ENCODE measurements around the gene CSAG3. TPM values are rescaled to one million over a fixed set of nuclear protein-coding genes. Genes with fewer than 3 reads are reported as not detected.

The CSAG3 gene
- total RNA-seq: not detected in 2 replicates

DNA sequence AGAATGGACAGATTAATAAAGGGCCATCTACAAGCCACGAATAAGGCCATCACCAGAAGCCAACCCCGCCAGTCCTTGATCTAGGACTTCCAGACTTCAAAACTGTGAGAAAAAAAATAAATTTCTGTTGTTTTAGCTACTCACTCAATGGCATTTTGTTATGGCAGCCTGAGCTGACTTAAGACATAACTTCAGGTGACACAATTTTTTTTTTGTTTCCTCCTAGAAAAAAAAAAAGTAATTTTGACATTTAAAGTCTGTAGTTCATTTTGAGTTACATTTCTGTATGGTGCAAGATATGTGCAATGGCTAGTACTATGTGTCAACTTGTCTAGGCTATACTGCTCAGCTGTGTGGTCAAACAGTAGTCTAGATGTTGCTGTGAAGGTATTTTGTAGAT is at the start of gene CSAG3:
Gene CSAG3, plus strand, starts transcription at position 301 of the 400 bp plus-strand sequence.

DNA sequence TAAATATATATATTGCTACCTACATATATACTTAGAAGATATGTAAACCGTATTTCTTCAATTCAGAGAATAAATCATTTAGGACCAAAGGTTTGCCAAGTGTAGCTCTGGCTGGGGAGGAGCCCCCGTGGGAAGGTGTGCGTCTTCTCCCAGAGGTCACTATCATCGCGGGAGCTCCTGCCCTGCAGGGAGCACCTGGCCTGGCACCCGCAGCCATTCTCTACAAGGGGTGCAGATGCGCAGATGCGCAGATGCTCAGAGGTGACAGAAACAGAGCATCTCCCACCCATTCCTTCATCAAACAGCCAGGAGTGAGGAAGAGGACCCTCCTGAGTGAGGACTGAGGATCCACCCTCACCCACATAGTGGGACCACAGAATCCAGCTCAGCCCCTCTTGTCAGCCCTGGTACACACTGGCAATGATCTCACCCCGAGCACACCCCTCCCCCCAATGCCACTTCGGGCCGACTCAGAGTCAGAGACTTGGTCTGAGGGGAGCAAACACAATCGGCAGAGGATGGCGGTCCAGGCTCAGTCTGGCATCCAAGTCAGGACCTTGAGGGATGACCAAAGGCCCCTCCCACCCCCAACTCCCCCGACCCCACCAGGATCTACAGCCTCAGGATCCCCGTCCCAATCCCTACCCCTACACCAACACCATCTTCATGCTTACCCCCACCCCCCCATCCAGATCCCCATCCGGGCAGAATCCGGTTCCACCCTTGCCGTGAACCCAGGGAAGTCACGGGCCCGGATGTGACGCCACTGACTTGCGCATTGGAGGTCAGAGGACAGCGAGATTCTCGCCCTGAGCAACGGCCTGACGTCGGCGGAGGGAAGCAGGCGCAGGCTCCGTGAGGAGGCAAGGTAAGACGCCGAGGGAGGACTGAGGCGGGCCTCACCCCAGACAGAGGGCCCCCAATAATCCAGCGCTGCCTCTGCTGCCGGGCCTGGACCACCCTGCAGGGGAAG is 44.9 kb upstream of the CSAG3 start, which contains the start of gene MAGEA2B:
Gene MAGEA2B, plus strand, starts transcription at position 814 of the 973 bp plus-strand sequence. CDS start 2,479 bp downstream, outside the sequence.

DNA sequence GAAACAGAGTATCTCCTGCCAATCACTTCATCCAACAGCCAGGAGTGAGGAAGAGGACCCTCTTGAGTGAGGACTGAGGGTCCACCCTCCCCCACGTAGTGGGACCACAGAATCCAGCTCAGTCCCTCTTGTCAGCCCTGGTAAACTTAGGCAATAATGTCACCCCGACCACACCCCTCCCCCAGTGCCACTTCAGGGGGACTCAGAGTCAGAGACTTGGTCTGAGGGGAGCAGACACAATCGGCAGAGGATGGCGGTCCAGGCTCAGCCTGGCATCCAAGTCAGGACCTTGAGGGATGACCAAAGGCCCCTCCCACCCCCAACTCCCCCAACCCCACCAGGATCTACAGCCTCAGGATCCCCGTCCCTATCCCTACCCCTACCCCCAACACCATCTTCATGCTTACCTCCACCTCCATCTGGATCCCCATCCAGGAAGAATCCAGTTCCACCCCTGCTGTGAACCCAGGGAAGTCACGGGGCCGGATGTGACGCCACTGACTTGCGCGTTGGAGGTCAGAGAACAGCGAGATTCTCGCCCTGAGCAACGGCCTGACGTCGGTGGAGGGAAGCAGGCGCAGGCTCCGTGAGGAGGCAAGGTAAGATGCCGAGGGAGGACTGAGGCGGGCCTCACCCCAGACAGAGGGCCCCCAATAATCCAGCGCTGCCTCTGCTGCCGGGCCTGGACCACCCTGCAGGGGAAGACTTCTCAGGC is 25.6 kb upstream of the CSAG3 start, which contains the start of the genes CSAG1 and MAGEA12:
Gene CSAG1, minus strand, starts transcription at position 461 of the 715 bp plus-strand sequence. CDS start 1,261 bp downstream, outside the sequence.
Gene MAGEA12, plus strand, starts transcription at position 497 of the 715 bp plus-strand sequence. CDS start 2,405 bp downstream, outside the sequence.

DNA sequence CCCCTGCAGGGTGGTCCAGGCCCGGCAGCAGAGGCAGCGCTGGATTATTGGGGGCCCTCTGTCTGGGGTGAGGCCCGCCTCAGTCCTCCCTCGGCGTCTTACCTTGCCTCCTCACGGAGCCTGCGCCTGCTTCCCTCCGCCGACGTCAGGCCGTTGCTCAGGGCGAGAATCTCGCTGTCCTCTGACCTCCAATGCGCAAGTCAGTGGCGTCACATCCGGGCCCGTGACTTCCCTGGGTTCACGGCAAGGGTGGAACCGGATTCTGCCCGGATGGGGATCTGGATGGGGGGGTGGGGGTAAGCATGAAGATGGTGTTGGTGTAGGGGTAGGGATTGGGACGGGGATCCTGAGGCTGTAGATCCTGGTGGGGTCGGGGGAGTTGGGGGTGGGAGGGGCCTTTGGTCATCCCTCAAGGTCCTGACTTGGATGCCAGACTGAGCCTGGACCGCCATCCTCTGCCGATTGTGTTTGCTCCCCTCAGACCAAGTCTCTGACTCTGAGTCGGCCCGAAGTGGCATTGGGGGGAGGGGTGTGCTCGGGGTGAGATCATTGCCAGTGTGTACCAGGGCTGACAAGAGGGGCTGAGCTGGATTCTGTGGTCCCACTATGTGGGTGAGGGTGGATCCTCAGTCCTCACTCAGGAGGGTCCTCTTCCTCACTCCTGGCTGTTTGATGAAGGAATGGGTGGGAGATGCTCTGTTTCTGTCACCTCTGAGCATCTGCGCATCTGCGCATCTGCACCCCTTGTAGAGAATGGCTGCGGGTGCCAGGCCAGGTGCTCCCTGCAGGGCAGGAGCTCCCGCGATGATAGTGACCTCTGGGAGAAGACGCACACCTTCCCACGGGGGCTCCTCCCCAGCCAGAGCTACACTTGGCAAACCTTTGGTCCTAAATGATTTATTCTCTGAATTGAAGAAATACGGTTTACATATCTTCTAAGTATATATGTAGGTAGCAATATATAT is 5.0 kb upstream of the CSAG3 start, which contains the start of gene MAGEA2:
Gene MAGEA2, minus strand, starts transcription at position 157 of the 965 bp plus-strand sequence. CDS start 2,479 bp downstream, outside the sequence.

DNA sequence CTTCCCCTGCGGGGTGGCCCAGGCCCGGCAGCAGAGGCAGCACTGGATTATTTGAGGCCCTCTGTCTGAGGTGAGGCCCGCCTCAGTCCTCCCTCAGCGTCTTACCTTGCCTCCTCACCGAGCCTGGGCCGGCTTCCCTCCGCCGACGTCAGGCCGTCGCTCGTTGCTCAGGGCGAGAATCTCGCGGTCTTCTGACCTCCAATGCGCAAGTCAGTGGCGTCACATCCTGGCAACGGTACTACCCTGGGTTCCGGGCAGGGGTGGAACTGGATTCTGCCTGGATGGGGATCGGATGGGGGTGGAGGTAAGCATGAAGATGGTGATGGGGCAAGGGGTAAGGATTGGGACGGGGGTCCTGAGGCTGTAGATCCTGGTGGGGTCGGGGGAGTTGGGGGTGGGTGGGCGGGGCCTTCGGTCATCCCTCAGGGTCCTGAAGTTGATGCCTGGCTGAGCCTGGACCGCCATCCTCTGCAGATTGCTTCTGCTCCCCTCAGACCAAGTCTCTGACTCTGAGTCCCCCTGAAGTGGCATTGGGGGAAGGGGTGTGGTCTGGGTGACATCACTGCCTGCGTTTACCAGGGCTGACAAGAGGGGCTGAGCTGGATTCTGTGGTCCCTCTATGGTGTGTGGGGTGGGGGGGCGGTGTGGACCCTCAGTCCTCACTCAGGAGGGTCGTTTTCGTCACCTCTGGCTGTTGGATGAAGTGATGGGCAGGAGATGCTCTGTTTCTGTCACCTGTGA is 10.7 kb downstream of the CSAG3 start, which contains the start of gene MAGEA6:
Gene MAGEA6, minus strand, starts transcription at position 141 of the 741 bp plus-strand sequence. CDS start 2,039 bp downstream, outside the sequence.

Other genes starting within 250 kb of the CSAG3 start
- under 0.01 and 0.15 TPM in 2 replicates for gene GABRQ, start 121.3 kb upstream of the CSAG3 start, total RNA-seq
- gene MAGEA3, start 60.4 kb upstream of the CSAG3 start, total RNA-seq: not detected in 2 replicates
- not detected in 2 replicates for gene CSAG2, start 49.9 kb upstream of the CSAG3 start, total RNA-seq
- not detected in 2 replicates for gene MAGEA2B, start 44.6 kb upstream of the CSAG3 start, total RNA-seq
- gene CSAG1, start 25.5 kb upstream of the CSAG3 start, total RNA-seq: not detected in 2 replicates
- gene MAGEA12, start 25.5 kb upstream of the CSAG3 start, total RNA-seq: not detected in 2 replicates
- not detected in 2 replicates for gene MAGEA2, start 5.4 kb upstream of the CSAG3 start, total RNA-seq
- not detected in 2 replicates for gene MAGEA6, start 10.5 kb downstream of the CSAG3 start, total RNA-seq
- 36.7 and 39.3 TPM in 2 replicates for gene CETN2, start 71.5 kb downstream of the CSAG3 start, total RNA-seq
- gene NSDHL, start 71.8 kb downstream of the CSAG3 start, total RNA-seq: 55.8 and 60.1 TPM in 2 replicates
- 6.2 and 6.6 TPM in 2 replicates for gene ZNF185, start 138.8 kb downstream of the CSAG3 start, total RNA-seq
- gene PNMA5, start 234.9 kb downstream of the CSAG3 start, total RNA-seq: not detected in 2 replicates